H1 (cell line): ENCODE data around the gene C6orf163. TPM values are rescaled to one million over a fixed set of nuclear protein-coding genes. Genes with fewer than 3 reads are reported as not detected.

Experiments
- BACH1 ChIP-seq: IDR thresholded peaks from 2 replicates; pipeline ENCODE4 v1.6.1; 2012; ENCODE audit warnings: low read length, improper control_type of control experiment
- polyA plus RNA-seq, 7 experiments: library from polyadenylated mRNA; depleted of rRNA in 3 of 7; stranded (reverse) in 5 of 7; unstranded in 2 of 7; fragments of >200 nt in 5 of 7; fragments of 200-250 nt in 2 of 7; gene quantifications; 1 replicate in 5 of 7; 2 replicates in 1 of 7; 4 replicates in 1 of 7; pipeline versions ENCODE4 v1.2.1 to v1.2.3, GENCODE V29; 2011 to 2013; ENCODE audit warnings: missing spikeins in 2 of 7, mixed read lengths in 2 of 7
- total RNA-seq: library from RNA; stranded (reverse); fragmentation: NEBNext Ultra II Directional; extraction: Animal tissue kit (Norgen Biotek cat#: 25700); gene quantifications from 2 replicates; pipeline ENCODE4 v1.2.1, GENCODE V29; 2021

The C6orf163 gene
- total and polyA plus RNA-seq, 2 of the 8 experiments (the other 6 are each of a cell fraction or from before 2014, with no cell fraction given), result 0.36 to 1.5 TPM

GRCh38 chr6:87315071-87315470 is 29.5 kb upstream of the C6orf163 start (continued):
- no peak for TF ChIP-seq BACH1
